ENCODE measurements around the gene TTC39C. TPM values are rescaled to one million over a fixed set of nuclear protein-coding genes. Genes with fewer than 3 reads are reported as not detected.

The TTC39C gene
- total and polyA plus RNA-seq, 2 of the 8 experiments (the other 6 are each of a cell fraction or from before 2014, with no cell fraction given), result 8.1 to 79.1 TPM

DNA sequence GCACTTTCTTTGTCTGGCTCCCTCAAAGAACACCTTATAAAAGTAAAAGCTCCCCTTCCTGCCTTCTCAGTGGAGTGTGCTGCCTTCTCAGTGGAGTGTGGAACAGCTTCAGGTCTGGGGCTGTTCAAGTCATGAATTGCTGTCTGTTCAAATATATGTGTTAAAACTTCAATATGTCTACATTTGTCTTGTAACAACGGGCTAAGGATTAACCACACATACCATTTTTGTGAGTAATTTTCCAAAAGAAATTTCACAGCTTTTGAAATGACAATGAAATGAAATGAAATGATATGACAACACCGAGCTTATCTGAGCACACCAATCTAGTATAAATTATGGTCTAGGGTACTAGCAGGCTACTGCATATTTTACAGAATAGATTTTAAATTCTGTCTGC, 167.3 kb downstream of the TTC39C start:
- Histone ChIP-seq H4K5ac (ENCODE audit: insufficient read length, low read depth, low read length) (no peak overlapping the region), H3K23me2 (ENCODE audit: low read depth, low read length) (no peaks in the 10 kb centered on the region), H3K36me3 (ENCODE audit: control insufficient read depth in 2 of 4, insufficient read depth in 4 of 4, low read length in 3 of 4) (peaks cover 0 to 10% (median 4%) of the 10 kb centered on the region in 4 experiments; a peak in 5 of 8 replicates), H3K27ac (ENCODE audit: low read depth, low read length) (no peak overlapping the region), H2AFZ (ENCODE audit: low read length) (no peak overlapping the region), H3K23ac (ENCODE audit: insufficient read length) (no peak overlapping the region), H4K91ac (replicated peaks; ENCODE audit: insufficient read length, low read length) (no peak overlapping the region), H2AK5ac (ENCODE audit: low read depth, low read length) (no peak overlapping the region), H2BK20ac (ENCODE audit: low read length) (no peak overlapping the region), H2BK5ac (ENCODE audit: low read depth, low read length) (no peak overlapping the region), H2BK120ac (replicated peaks; ENCODE audit: low read depth, low read length) (no peak overlapping the region), H3K27me3 (replicated peaks in 1 of 4; ENCODE audit: control insufficient read depth in 3 of 4, extremely low read depth in 1 of 4, insufficient read depth in 3 of 4, low read length in 3 of 4) (no peaks in the 10 kb centered on the region), H3K4me3 (ENCODE audit: extremely low read depth in 1 of 4, insufficient read depth in 2 of 4, low read depth in 3 of 4, low read length in 4 of 4) (no peak overlapping the region), H3K4me1 (replicated peaks in 1 of 4; ENCODE audit: control insufficient read depth in 3 of 4, insufficient read depth in 4 of 4, low read length in 3 of 4) (peaks cover 0 to 6% (median 0%) of the 10 kb centered on the region in 4 experiments; a peak in 1 of 7 replicates), H3K4me2 (ENCODE audit: insufficient read depth in 1 of 2, low read depth in 2 of 2, low read length in 2 of 2) (no peak overlapping the region), H3K14ac (ENCODE audit: insufficient read length) (no peak overlapping the region), H3K9me3 (ENCODE audit: insufficient read depth in 2 of 2, low read depth in 1 of 2, low read length in 1 of 2) (no peaks in the 10 kb centered on the region), H3K79me1 (ENCODE audit: low read depth, low read length) (no peaks in the 10 kb centered on the region), H3K56ac (replicated peaks; ENCODE audit: insufficient read length, low read depth, low read length) (no peak overlapping the region), H2BK15ac (ENCODE audit: low read length) (no peak overlapping the region), H2BK12ac (ENCODE audit: low read depth, low read length) (no peak overlapping the region), H4K8ac (ENCODE audit: extremely low read depth, insufficient read depth, low read length) (no peak overlapping the region), H3K4ac (replicated peaks; ENCODE audit: insufficient read length, low read depth, low read length) (no peak overlapping the region), H3K79me2 (ENCODE audit: control insufficient read depth in 1 of 2, insufficient read depth in 2 of 2, low read length in 2 of 2) (peaks cover 0 to 3% of the 10 kb centered on the region in 2 experiments; a peak in 1 of 4 replicates), H3K9ac (replicated peaks in 1 of 4; ENCODE audit: extremely low read depth in 1 of 4, low read depth in 3 of 4, low read length in 3 of 4) (no peak overlapping the region), H4K20me1 (replicated peaks in 1 of 2; ENCODE audit: control insufficient read depth in 1 of 2, insufficient read depth in 2 of 2, low read length in 2 of 2) (peaks cover 1% of the 10 kb centered on the region in 2 experiments), H3K18ac (ENCODE audit: extremely low read depth, low read length) (no peak overlapping the region)
- ChIA-PET POLR2A (ENCODE audit: partially characterized antibody) (interaction anchor here (1.5 kb wide), 1 partner anchor 43 kb away, joined by 6 read pairs; the partner anchor contains the start of gene CABYR), CTCF (ENCODE audit: partially characterized antibody) (no interaction called here)
- WGBS, 2 experiments (ENCODE audit: extremely low coverage in 1 of 2, insufficient coverage in 1 of 2, insufficient read length in 1 of 2, insufficient replicate concordance in 2 of 2, low coverage in 1 of 2, low lambda C conversion rate in 2 of 2, missing lambda C conversion rate in 1 of 2), result 95% methylated on average over 2 of the region's 2 CpGs; no CpG with 5 or more reads in 1 of the 2 experiments
- no peak for TF ChIP-seq PHF8 (conservative IDR thresholded peaks at IDR 0.05; ENCODE audit: low read depth, low read length)
- TF ChIP-seq KDM4A (IDR thresholded peaks at IDR 0.05; ENCODE audit: low read depth, low read length, severe bottlenecking), result no peak
- no peak for TF ChIP-seq CHD2 (IDR thresholded peaks at IDR 0.05; ENCODE audit: low read length)
- TF ChIP-seq SP4 (IDR thresholded peaks at IDR 0.05; ENCODE audit: low read length), result no peak
- no peak for TF ChIP-seq TAF1 (IDR thresholded peaks at IDR 0.05; ENCODE audit: low read depth, low read length)
- no peak for TF ChIP-seq RBBP5 (IDR thresholded peaks at IDR 0.05; ENCODE audit: borderline replicate concordance, low read depth, low read length)
- TF ChIP-seq TBP (IDR thresholded peaks at IDR 0.05; ENCODE audit: low read depth, low read length), result no peak
- no peak for TF ChIP-seq KDM5A (IDR thresholded peaks at IDR 0.05; ENCODE audit: low read length)
- TF ChIP-seq EZH2 (IDR thresholded peaks at IDR 0.05; ENCODE audit: low read depth, low read length, severe bottlenecking), result no peak
- FAIRE-seq, result no peak
- no peak for DNase-seq (ENCODE audit: low read depth in 1 of 2, low spot score in 2 of 2)

Data from H1 (cell line).